Smooth muscle cell (in vitro differentiated cells): ENCODE data around the gene HTRA1. TPM values are rescaled to one million over a fixed set of nuclear protein-coding genes. Genes with fewer than 3 reads are reported as not detected.

ENCODE experiments used
- DNase-seq: peaks from one replicate; lab custom pipeline; 2025; ENCODE audit not compliant: unreplicated experiment; lab: John Stamatoyannopoulos, UW
- H2AFZ ChIP-seq: fragments of 200-600 bp; sonication (generic); 2 replicates; pipeline ENCODE4 v1.6.0; 2016; ENCODE audit warnings: antibody characterized with exemption, low read depth, mild to moderate bottlenecking
- H3F3A ChIP-seq: fragments of 200-600 bp; sonication (generic); 2 replicates; pipeline ENCODE4 v1.6.0; 2017; ENCODE audit warnings: antibody characterized with exemption, low read depth
- H3K27ac ChIP-seq: fragments of 200-600 bp; sonication (generic); 2 replicates; pipeline ENCODE4 v1.5.1; 2016; ENCODE audit warnings: low read depth, mild to moderate bottlenecking
- H3K27me3 ChIP-seq: fragments of 200-600 bp; sonication (generic); 2 replicates; pipeline ENCODE4 v1.6.1; 2016; ENCODE audit warnings: low read depth, mild to moderate bottlenecking
- H3K36me3 ChIP-seq: fragments of 200-600 bp; sonication (generic); 2 replicates; pipeline ENCODE4 v1.5.1; 2016; ENCODE audit warnings: low read depth
- H3K4me1 ChIP-seq: fragments of 200-600 bp; sonication (generic); 2 replicates; pipeline ENCODE4 v1.5.1; 2016; ENCODE audit warnings: low read depth
- H3K4me2 ChIP-seq: fragments of 200-600 bp; sonication (generic); 2 replicates; pipeline ENCODE4 v1.6.0; 2016; ENCODE audit warnings: mild to moderate bottlenecking
- H3K4me3 ChIP-seq: fragments of 200-600 bp; sonication (generic); 2 replicates; pipeline ENCODE4 v1.5.1; 2016; ENCODE audit warnings: mild to moderate bottlenecking
- H3K79me2 ChIP-seq: fragments of 200-600 bp; sonication (generic); 2 replicates; pipeline ENCODE4 v1.6.0; 2016; ENCODE audit warnings: low read depth, mild to moderate bottlenecking
- H3K9ac ChIP-seq: fragments of 200-600 bp; sonication (generic); 2 replicates; pipeline ENCODE4 v1.6.0; 2016; ENCODE audit warnings: low read depth
- H3K9me3 ChIP-seq: fragments of 200-600 bp; sonication (generic); replicated peaks from 2 replicates; pipeline ENCODE4 v1.5.1; 2016; ENCODE audit warnings: low read depth
- H4K20me1 ChIP-seq: fragments of 200-600 bp; sonication (generic); 2 replicates; pipeline ENCODE4 v1.6.0; 2016; ENCODE audit warnings: low read depth
- WGBS: methylation state at CpG from one replicate; pipeline ENCODE4 v1.1.7; 2016; ENCODE audit warnings: low lambda C conversion rate; 5-methylcytosine and 5-hydroxymethylcytosine counted together
- polyA plus RNA-seq: library from polyadenylated mRNA; unstranded; fragments of >200 nt; fragmentation: Nextera tagmentation; extraction: Ambion mirVana; gene quantifications from 2 replicates; pipeline ENCODE4 v1.2.1, GENCODE V29; 2016
- total RNA-seq: library from RNA; depleted of rRNA; stranded (reverse); fragments of >200 nt; gene quantifications from 2 replicates; pipeline ENCODE4 v1.2.3, GENCODE V29; 2014
- TF ChIP-seq, protein P1 (sequence below): fragments of 200-600 bp; sonication (generic); IDR thresholded peaks from 2 replicates; pipeline ENCODE4 v1.5.1; 2017; ENCODE audit warnings: borderline replicate concordance, mild to moderate bottlenecking, antibody characterized with exemption; ENCODE audit not compliant: insufficient read depth, poor library complexity, severe bottlenecking

HTRA1 gene
- total and polyA plus RNA-seq, 2 experiments from 2014 or later = 175 to 257 TPM

DNA sequence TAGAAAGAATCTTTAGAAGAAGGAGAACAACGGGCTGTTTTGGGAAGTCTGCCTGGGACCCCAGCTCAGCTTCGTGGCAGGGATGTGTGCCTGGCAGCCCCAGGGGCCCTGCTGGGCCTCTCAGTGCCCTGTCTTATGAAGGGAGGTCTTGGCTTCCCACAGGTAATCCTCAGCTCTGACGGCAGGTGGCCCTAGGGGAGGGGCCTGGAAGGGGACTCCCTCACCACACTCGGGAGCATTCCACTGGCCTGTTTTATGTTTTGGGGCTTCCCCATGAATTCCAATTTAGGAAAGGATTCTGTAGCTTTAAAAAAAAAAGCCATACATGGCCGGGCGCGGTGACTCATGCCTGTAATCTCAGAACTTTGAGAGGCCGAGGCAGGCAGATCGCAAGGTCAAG is 96.2 kb downstream of the HTRA1 start:
- no peaks in the 10 kb centered on the region for H4K20me1 ChIP-seq
- no peak overlapping the region for H2AFZ ChIP-seq
- no peaks in the 10 kb centered on the region for H3F3A ChIP-seq
- WGBS = 25% methylated on average over 9 of the region's 9 CpGs
- H3K4me1 ChIP-seq = no peaks in the 10 kb centered on the region
- H3K9ac ChIP-seq = no peak overlapping the region
- no peaks in the 10 kb centered on the region for H3K79me2 ChIP-seq
- H3K4me2 ChIP-seq = no peak overlapping the region
- no peak overlapping the region for H3K27ac ChIP-seq
- H3K36me3 ChIP-seq = no peaks in the 10 kb centered on the region
- peaks cover 12% of the 10 kb centered on the region for H3K27me3 ChIP-seq
- H3K4me3 ChIP-seq = no peak overlapping the region
- no peaks in the 10 kb centered on the region for H3K9me3 ChIP-seq
- TF ChIP-seq, protein P1, sequence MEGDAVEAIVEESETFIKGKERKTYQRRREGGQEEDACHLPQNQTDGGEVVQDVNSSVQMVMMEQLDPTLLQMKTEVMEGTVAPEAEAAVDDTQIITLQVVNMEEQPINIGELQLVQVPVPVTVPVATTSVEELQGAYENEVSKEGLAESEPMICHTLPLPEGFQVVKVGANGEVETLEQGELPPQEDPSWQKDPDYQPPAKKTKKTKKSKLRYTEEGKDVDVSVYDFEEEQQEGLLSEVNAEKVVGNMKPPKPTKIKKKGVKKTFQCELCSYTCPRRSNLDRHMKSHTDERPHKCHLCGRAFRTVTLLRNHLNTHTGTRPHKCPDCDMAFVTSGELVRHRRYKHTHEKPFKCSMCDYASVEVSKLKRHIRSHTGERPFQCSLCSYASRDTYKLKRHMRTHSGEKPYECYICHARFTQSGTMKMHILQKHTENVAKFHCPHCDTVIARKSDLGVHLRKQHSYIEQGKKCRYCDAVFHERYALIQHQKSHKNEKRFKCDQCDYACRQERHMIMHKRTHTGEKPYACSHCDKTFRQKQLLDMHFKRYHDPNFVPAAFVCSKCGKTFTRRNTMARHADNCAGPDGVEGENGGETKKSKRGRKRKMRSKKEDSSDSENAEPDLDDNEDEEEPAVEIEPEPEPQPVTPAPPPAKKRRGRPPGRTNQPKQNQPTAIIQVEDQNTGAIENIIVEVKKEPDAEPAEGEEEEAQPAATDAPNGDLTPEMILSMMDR = no peak
- DNase-seq = no peak

DNA sequence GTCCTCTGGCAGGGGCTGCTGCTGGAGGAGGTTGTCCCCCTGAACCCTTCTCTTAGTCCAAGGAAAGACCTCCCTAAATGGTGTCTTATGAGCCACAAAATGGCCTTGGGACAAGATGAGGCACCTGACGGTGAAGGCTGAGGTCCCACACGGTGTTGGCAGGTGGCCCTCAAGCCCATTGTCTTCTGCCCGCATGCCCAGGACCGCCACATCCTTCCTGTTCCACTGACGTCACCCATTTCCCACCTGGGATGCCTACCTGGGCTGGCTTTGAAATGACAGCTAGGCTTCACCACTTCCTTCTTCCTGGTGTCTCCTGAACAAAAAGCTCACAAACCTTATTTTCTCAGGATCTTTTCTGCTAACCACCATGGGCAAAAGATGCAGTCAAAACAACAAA is 97.1 kb downstream of the HTRA1 start:
- H3K4me3 ChIP-seq = no peak overlapping the region
- no peak overlapping the region for H3K9ac ChIP-seq
- H3K9me3 ChIP-seq = no peaks in the 10 kb centered on the region
- TF ChIP-seq, protein P1 = no peak
- DNase-seq = no peak
- H3K36me3 ChIP-seq = no peaks in the 10 kb centered on the region
- H3K27me3 ChIP-seq = peaks cover 12% of the 10 kb centered on the region
- no peak overlapping the region for H2AFZ ChIP-seq
- WGBS = 95% methylated on average over 5 of the region's 5 CpGs
- no peak overlapping the region for H3K27ac ChIP-seq
- no peaks in the 10 kb centered on the region for H3K4me1 ChIP-seq
- no peak overlapping the region for H3K4me2 ChIP-seq
- H3K79me2 ChIP-seq = no peaks in the 10 kb centered on the region
- no peaks in the 10 kb centered on the region for H3F3A ChIP-seq
- no peaks in the 10 kb centered on the region for H4K20me1 ChIP-seq

DNA sequence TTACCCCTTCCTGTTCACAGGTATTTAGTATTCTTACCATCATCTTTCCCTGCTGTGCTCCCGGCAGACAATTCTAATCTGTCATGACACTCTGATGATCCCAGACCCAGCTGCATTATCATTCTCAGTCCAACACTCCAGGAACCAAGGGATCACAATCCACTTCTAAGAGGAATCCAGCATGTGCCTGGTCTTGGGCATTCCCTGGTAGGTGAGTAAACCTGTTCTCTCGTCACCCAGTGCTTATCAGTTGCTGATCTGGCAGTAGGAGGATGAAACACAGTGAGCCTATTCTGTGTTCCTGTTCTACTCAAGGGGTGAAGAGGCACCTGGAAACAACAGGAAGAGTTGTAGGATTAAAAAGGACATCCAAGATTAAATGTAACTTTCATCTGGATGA is 97.9 kb downstream of the HTRA1 start:
- Histone ChIP-seq H3F3A (no peaks in the 10 kb centered on the region), H3K79me2 (no peaks in the 10 kb centered on the region), H3K36me3 (no peaks in the 10 kb centered on the region), H3K4me2 (no peak overlapping the region), H3K9ac (no peak overlapping the region), H2AFZ (no peak overlapping the region), H3K27ac (no peak overlapping the region), H3K4me3 (no peak overlapping the region), H3K9me3 (no peaks in the 10 kb centered on the region), H4K20me1 (no peaks in the 10 kb centered on the region), H3K27me3 (peaks cover 12% of the 10 kb centered on the region), H3K4me1 (no peaks in the 10 kb centered on the region)
- WGBS = 43% methylated on average over 2 of the region's 2 CpGs
- DNase-seq = no peak
- TF ChIP-seq, protein P1 = no peak

DNA sequence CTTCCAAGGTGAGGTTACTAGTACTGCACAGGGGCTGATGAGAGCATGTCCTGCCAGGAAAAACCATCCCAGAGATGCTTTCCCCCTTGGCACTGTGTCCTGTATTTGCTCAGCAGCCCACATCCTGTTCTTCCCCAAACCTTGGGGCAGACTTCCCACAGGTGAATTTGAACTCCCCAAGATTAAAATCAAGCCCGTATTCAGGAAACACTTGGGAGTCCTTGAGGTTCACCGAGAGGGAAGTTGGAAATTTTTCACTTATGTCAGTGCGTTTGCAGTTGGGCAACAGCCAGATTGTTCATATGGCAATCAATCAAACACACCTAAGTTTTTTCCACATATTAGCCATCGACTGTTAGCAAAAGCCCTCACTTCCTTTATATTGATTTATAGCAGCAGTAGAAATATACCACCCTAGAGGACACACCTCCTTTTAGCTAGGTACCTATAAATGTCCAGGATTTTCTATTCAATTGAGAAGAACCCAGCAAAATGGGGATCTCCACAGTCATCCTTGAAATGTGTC is 99.0 kb downstream of the HTRA1 start, which contains the start of gene DMBT1:
Gene DMBT1, plus strand, starts transcription at position 476 of the 526 bp plus-strand sequence. Its CDS starts 17 bp downstream, at position 493.
- peaks cover 12% of the 10 kb centered on the region for H3K27me3 ChIP-seq
- no peak within 1 kb of the TSS for H3K27ac ChIP-seq
- 64% methylated on average over 4 of the region's 4 CpGs for WGBS
- H3K4me1 ChIP-seq = no peaks in the 10 kb centered on the region
- H3K9ac ChIP-seq = no peak within 1 kb of the TSS
- H2AFZ ChIP-seq = no peak within 1 kb of the TSS
- no peak within 1 kb of the TSS for H3K4me3 ChIP-seq
- no peaks in the 10 kb centered on the region for H3K9me3 ChIP-seq
- no peaks in the 10 kb centered on the region for H3K36me3 ChIP-seq
- H3K79me2 ChIP-seq = no peaks in the 10 kb centered on the region
- no peaks in the 10 kb centered on the region for H3F3A ChIP-seq
- H4K20me1 ChIP-seq = no peaks in the 10 kb centered on the region
- TF ChIP-seq, protein P1 = no peak
- no peak for DNase-seq
- no peak within 1 kb of the TSS for H3K4me2 ChIP-seq
